ENCODE results near the gene SH3BP2.
A peak's percentile ranks its signal among the peaks of the same experiment; 100 is the strongest.

Gene SH3BP2

GRCh38 chr4:2790583-2791517 is 2.0 kb upstream of the SH3BP2 start:
- no peak for DNase-seq (ENCODE audit: low spot score)

- DNase-seq (ENCODE audit: low spot score), result no peak
These were observed 1.1 kb upstream of the SH3BP2 start for GRCh38 chr4:2791518-2792395.

GRCh38 chr4:2792396-2792710 is 532 bp upstream of the SH3BP2 start:
- DNase-seq (ENCODE audit: low spot score), result no peak

- peak; percentile 78 for DNase-seq (ENCODE audit: low spot score)
These were observed 951 bp downstream of the SH3BP2 start for GRCh38 chr4:2793586-2794485.

GRCh38 chr4:2794486-2795299 is 1.8 kb downstream of the SH3BP2 start:
- DNase-seq (ENCODE audit: low spot score), result peak; percentile 73

GRCh38 chr4:2795300-2795892 is 2.5 kb downstream of the SH3BP2 start:
- DNase-seq (ENCODE audit: low spot score), result no peak

- no peak for DNase-seq (ENCODE audit: low spot score)
These were observed 3.3 kb downstream of the SH3BP2 start for GRCh38 chr4:2795893-2796848.

- no peak for DNase-seq (ENCODE audit: low spot score)
These were observed 4.1 kb downstream of the SH3BP2 start for GRCh38 chr4:2796849-2797544.

GRCh38 chr4:2797545-2798305 is 4.8 kb downstream of the SH3BP2 start:
- no peak for DNase-seq (ENCODE audit: low spot score)

- no peak for DNase-seq (ENCODE audit: low spot score)
These were observed 5.7 kb downstream of the SH3BP2 start for GRCh38 chr4:2798399-2799223.

- DNase-seq (ENCODE audit: low spot score), result no peak
These were observed 6.5 kb downstream of the SH3BP2 start for GRCh38 chr4:2799224-2799911.

GRCh38 chr4:2799971-2800690 is 7.2 kb downstream of the SH3BP2 start:
- no peak for DNase-seq (ENCODE audit: low spot score)

GRCh38 chr4:2800691-2801596 is 8.1 kb downstream of the SH3BP2 start:
- no peak for DNase-seq (ENCODE audit: low spot score)

- no peak for DNase-seq (ENCODE audit: low spot score)
These were observed 10.0 kb downstream of the SH3BP2 start for GRCh38 chr4:2802618-2803531.
